K562 (cell line): ENCODE results near the gene ZNF8. TPM values are rescaled to one million over a fixed set of nuclear protein-coding genes. Genes with fewer than 3 reads are reported as not detected.

Source experiments
- ATAC-seq: fragments of 200-7000 bp; cut with Tn5 transposase; 3 replicates; pipeline ENCODE4 v1.9.1; 2020; ENCODE audit warnings: moderate library complexity
- Bru-seq: library from RNA; stranded (reverse); fragments of 400-500 nt; gene quantifications from one replicate; lab custom pipeline; 2021; lab: Mats Ljungman, UMichigan
- BruChase-seq, 2 experiments: library from RNA; stranded (reverse); fragments of 400-500 nt; gene quantifications; one replicate each; lab custom pipeline; 2021; lab: Mats Ljungman, UMichigan
- BruUV-seq: library from RNA; stranded (reverse); fragments of 400-500 nt; replicated peaks from 2 replicates; lab custom pipeline; 2021; lab: Mats Ljungman, UMichigan
- CTCF ChIA-PET: fragments of 300-600 bp; formaldehyde crosslinking; extraction: SDS; loops from one replicate; lab custom pipeline; 2021; ENCODE audit warnings: low intra/inter-chr PET ratio; lab: Yijun Ruan, JAX
- POLR2A ChIA-PET: fragments of 300-600, 350-650 bp; sonication (Branson Sonifier 250); formaldehyde crosslinking; extraction: SDS; loops from one replicate; lab custom pipeline; 2021; ENCODE audit warnings: antibody characterized with exemption, inconsistent platforms; lab: Yijun Ruan, JAX
- DNase-seq, 4 experiments: peaks; one replicate each; pipeline versions ENCODE4 v3.0.0 to v3.0.0-alpha.2; 2011 to 2018; ENCODE audit warnings: low spot score in 3 of 4, mixed read lengths in 3 of 4; ENCODE audit errors: extremely low read depth in 1 of 4
- FAIRE-seq: peaks from 2 replicates; lab custom pipeline; 2011; peaks lifted over from hg19 to GRCh38; lab: Jason Lieb, UNC
- H2AFZ ChIP-seq: 2 replicates; pipeline ENCODE4 v1.6.0; 2011; ENCODE audit warnings: low read depth, low read length, control low read depth, inconsistent platforms
- H3K27ac ChIP-seq: fragments of 200-600 bp; 3 replicates; pipeline ENCODE4 v1.8.0; 2011; ENCODE audit warnings: low read depth, mild to moderate bottlenecking, control low read depth, inconsistent platforms, low read length, moderate library complexity, mixed read lengths; ENCODE audit errors: extremely low read depth
- H3K27me3 ChIP-seq, 2 experiments: fragments of 300-600 bp in 1 of 2; 2 replicates in 1 of 2; 3 replicates in 1 of 2; pipeline versions ENCODE4 v1.6.0 to v1.8.0; 2011; ENCODE audit warnings: inconsistent platforms in 2 of 2, low read length in 2 of 2, mild to moderate bottlenecking in 1 of 2, mixed read lengths in 1 of 2, moderate library complexity in 1 of 2; ENCODE audit not compliant: control insufficient read depth in 2 of 2, insufficient read depth in 2 of 2
- H3K36me3 ChIP-seq: fragments of 300-600 bp; 3 replicates; pipeline ENCODE4 v1.8.0; 2011; ENCODE audit warnings: mild to moderate bottlenecking, low read length, inconsistent platforms; ENCODE audit not compliant: control insufficient read depth, insufficient read depth
- H3K4me1 ChIP-seq, 2 experiments: fragments of 200-600 bp in 1 of 2; replicated peaks in 1 of 2; 2 replicates in 1 of 2; 3 replicates in 1 of 2; pipeline versions ENCODE4 v1.5.1 to v1.8.0; 2011; ENCODE audit warnings: inconsistent platforms in 2 of 2, low read length in 2 of 2, mild to moderate bottlenecking in 1 of 2, mixed read lengths in 1 of 2, moderate library complexity in 1 of 2; ENCODE audit not compliant: control insufficient read depth in 2 of 2, insufficient read depth in 2 of 2
- H3K4me2 ChIP-seq: 2 replicates; pipeline ENCODE4 v1.6.1; 2011; ENCODE audit warnings: low read length, control low read depth, inconsistent platforms, mixed read lengths; ENCODE audit not compliant: insufficient read depth
- H3K4me3 ChIP-seq: fragments of 200-600 bp; sonication (generic), shearing (Covaris generic); 2 replicates; pipeline ENCODE4 v1.5.1; 2016; ENCODE audit warnings: control low read depth, inconsistent platforms
- H3K79me2 ChIP-seq: fragments of 200-600 bp; 3 replicates; pipeline ENCODE4 v1.8.0; 2011; ENCODE audit warnings: low read length, inconsistent platforms; ENCODE audit not compliant: control insufficient read depth, insufficient read depth
- H3K9ac ChIP-seq, 2 experiments: 2 replicates each; pipeline versions ENCODE4 v1.6.0 to v1.6.1; 2011; ENCODE audit warnings: low read depth in 2 of 2, low read length in 2 of 2, control low read depth in 1 of 2, inconsistent platforms in 1 of 2, mild to moderate bottlenecking in 1 of 2, mixed read lengths in 1 of 2; ENCODE audit not compliant: insufficient read depth in 1 of 2
- H3K9me1 ChIP-seq: one replicate; pipeline ENCODE4 v1.6.0; 2011; ENCODE audit warnings: inconsistent platforms, mild to moderate bottlenecking, low read length, moderate library complexity; ENCODE audit not compliant: control insufficient read depth, insufficient read depth
- H3K9me3 ChIP-seq: replicated peaks from 2 replicates; pipeline ENCODE4 v1.5.1; 2011; ENCODE audit warnings: low read depth, low read length, inconsistent platforms; ENCODE audit not compliant: control insufficient read depth, insufficient read depth
- H4K20me1 ChIP-seq: replicated peaks from 2 replicates; pipeline ENCODE4 v1.6.1; 2011; ENCODE audit warnings: low read length, inconsistent platforms, mixed read lengths; ENCODE audit not compliant: control insufficient read depth, insufficient read depth
- HNRNPH1 ChIP-seq: fragments of 200-400 bp; formaldehyde crosslinking; optimal IDR thresholded peaks from 2 replicates; pipeline ENCODE3; 2017; ENCODE audit warnings: low read depth, mild to moderate bottlenecking, low read length, moderate library complexity
- KLF10 ChIP-seq: fragments of 250-450 bp; sonication (Bioruptor Pico); IDR thresholded peaks from 2 replicates; pipeline ENCODE4 v1.6.1; 2021; ENCODE audit warnings: matching md5 sums
- TAF1 ChIP-seq: IDR thresholded peaks from 2 replicates; pipeline ENCODE4 v1.6.1; 2011; ENCODE audit warnings: mild to moderate bottlenecking, low read length, moderate library complexity; ENCODE audit not compliant: insufficient read depth, control insufficient read depth, severe bottlenecking; ENCODE audit errors: extremely low read depth
- WGBS: fragments of 100-300 bp; shearing (Covaris generic); methylation state at CpG from one replicate; pipeline ENCODE4 v1.1.6; 2016; ENCODE audit warnings: low coverage, mixed read lengths; ENCODE audit not compliant: insufficient coverage; ENCODE audit errors: missing lambda C conversion rate; 5-methylcytosine and 5-hydroxymethylcytosine counted together
- in situ Hi-C: fragments of 300-500 bp; cut with MboI; formaldehyde crosslinking; loops from 4 replicates; pipeline ENCODE4 v1.15.0; 2018; ENCODE audit warnings: inconsistent platforms, mixed read lengths
- intact Hi-C: fragments of 100-400 bp; cut with micrococcal nuclease; formaldehyde crosslinking; loops from 2 replicates; pipeline ENCODE4 v1.14.2; 2022
- long read RNA-seq, 3 experiments: library from polyadenylated mRNA in 2 of 3; library from RNA in 1 of 3; unstranded in 2 of 3; stranded (forward) in 1 of 3; transcript quantifications; one replicate each; pipeline ENCODE4 v2.0.0, GENCODE V29; 2019 to 2022
- polyA minus RNA-seq, 3 experiments: library from RNA; depleted of rRNA, polyadenylated mRNA; stranded (reverse); fragments of >200 nt; gene quantifications; 2 replicates each; pipeline ENCODE4 v1.2.3, GENCODE V29; 2011
- polyA plus RNA-seq, 8 experiments: library from polyadenylated mRNA; depleted of rRNA in 4 of 8; stranded (reverse) in 5 of 8; unstranded in 3 of 8; fragments of >200 nt; fragmentation: Nextera tagmentation in 2 of 8; fragmentation: Illumina TruSeq in 1 of 8; extraction: Ambion mirVana in 2 of 8; extraction: Trizol in 1 of 8; gene quantifications; 2 replicates each; pipeline versions ENCODE4 v1.2.1 to v1.2.3, GENCODE V29; 2011 to 2014; ENCODE audit warnings: inconsistent platforms in 1 of 8, missing spikeins in 1 of 8
- total RNA-seq, 7 experiments: library from RNA; depleted of rRNA in 6 of 7; stranded (reverse); fragments of >200 nt in 6 of 7; fragmentation: Illumina TruSeq in 2 of 7; extraction: Trizol in 2 of 7; gene quantifications; 2 replicates each; pipeline versions ENCODE4 v1.2.1 to v1.2.3, GENCODE V29; 2011 to 2021; ENCODE audit warnings: low replicate concordance in 1 of 7
- TF ChIP-seq, protein P1 (sequence below): fragments of 250-450 bp; sonication (Bioruptor Pico); IDR thresholded peaks from 2 replicates; pipeline ENCODE4 v1.8.0; 2022; ENCODE audit warnings: moderate library complexity, mild to moderate bottlenecking, inconsistent platforms
- TF ChIP-seq, protein P2 (sequence below), 2 experiments: fragments of 450-650 bp; formaldehyde crosslinking in 1 of 2; IDR thresholded peaks; 2 replicates each; pipeline versions ENCODE4 v1.4.0 to v1.6.1; 2014 to 2020; ENCODE audit warnings: mild to moderate bottlenecking in 2 of 2, borderline replicate concordance in 1 of 2, low read depth in 1 of 2

ZNF8 gene
- 22.6 and 25.3 TPM in 2 replicates for total RNA-seq (2011; cell fraction: chromatin; rRNA removed; ENCODE audit: low replicate concordance)
- total RNA-seq (2011; cell fraction: nucleolus; rRNA removed): 15.4 and 17.0 TPM in 2 replicates
- 21.6 and 29.5 TPM in 2 replicates for total RNA-seq (2011; cell fraction: nucleoplasm; rRNA removed)
- total RNA-seq (2014; rRNA removed) (5.4 and 6.4 TPM in 2 replicates), total RNA-seq (2014; rRNA removed; fragmentation: Illumina TruSeq; extraction: Trizol) (5.4 and 5.6 TPM in 2 replicates), total RNA-seq (2015; rRNA removed; fragmentation: Illumina TruSeq; extraction: Trizol) (5.6 and 5.8 TPM in 2 replicates), total RNA-seq (2021) (7.0 and 7.7 TPM in 2 replicates), polyA plus RNA-seq (2011; rRNA removed) (4.7 and 6.4 TPM in 2 replicates), polyA plus RNA-seq (2014; fragmentation: Illumina TruSeq; extraction: Trizol) (3.1 and 3.2 TPM in 2 replicates), polyA plus RNA-seq (2014; fragmentation: Nextera tagmentation; extraction: Ambion mirVana) (1 to 10 TPM in 1 of 2 experiments, under 1 TPM in 1; 0.71 to 1.0 TPM), polyA plus RNA-seq (2014; rRNA removed) (3.7 and 3.8 TPM in 2 replicates), polyA minus RNA-seq (2011; rRNA and poly(A)+ RNA removed) (10.6 and 11.6 TPM in 2 replicates), Bru-seq, nascent RNA (percentile 67 among the genes with signal in this experiment), BruChase-seq, experiment 1, labeled RNA remaining after a 2-hour chase (percentile 87 among the genes with signal in this experiment), BruChase-seq, experiment 2, labeled RNA remaining after a 6-hour chase (percentile 90 among the genes with signal in this experiment)
- 4.2 and 6.3 TPM in 2 replicates for polyA plus RNA-seq (2011; cell fraction: cytosol; rRNA removed)
- 12.4 and 13.1 TPM in 2 replicates for polyA plus RNA-seq (2011; cell fraction: nucleus; rRNA removed)
- polyA plus RNA-seq (2012): 1.3 and 1.5 TPM in 2 replicates
- polyA minus RNA-seq (2011; cell fraction: cytosol; rRNA and poly(A)+ RNA removed): 7.4 and 9.4 TPM in 2 replicates
- polyA minus RNA-seq (2011; cell fraction: nucleus; rRNA and poly(A)+ RNA removed): 3.9 and 6.4 TPM in 2 replicates
- long read RNA-seq, experiment 1, full-length matches to known transcripts: 9 of 9 reads
- long read RNA-seq, experiment 1, partial matches to known transcripts: 0 of 9 reads
- long read RNA-seq, experiment 1, other reads (novel, unspliced or antisense): 0 of 9 reads
- long read RNA-seq, experiment 2, full-length matches to known transcripts: 2 of 2 reads
- long read RNA-seq, experiment 2, partial matches to known transcripts: 0 of 2 reads
- long read RNA-seq, experiment 2, other reads (novel, unspliced or antisense): 0 of 2 reads
- long read RNA-seq, experiment 3, full-length matches to known transcripts: 1 of 3 reads
- long read RNA-seq, experiment 3, partial matches to known transcripts: 0 of 3 reads
- long read RNA-seq, experiment 3, other reads (novel, unspliced or antisense): 2 of 3 reads

DNA sequence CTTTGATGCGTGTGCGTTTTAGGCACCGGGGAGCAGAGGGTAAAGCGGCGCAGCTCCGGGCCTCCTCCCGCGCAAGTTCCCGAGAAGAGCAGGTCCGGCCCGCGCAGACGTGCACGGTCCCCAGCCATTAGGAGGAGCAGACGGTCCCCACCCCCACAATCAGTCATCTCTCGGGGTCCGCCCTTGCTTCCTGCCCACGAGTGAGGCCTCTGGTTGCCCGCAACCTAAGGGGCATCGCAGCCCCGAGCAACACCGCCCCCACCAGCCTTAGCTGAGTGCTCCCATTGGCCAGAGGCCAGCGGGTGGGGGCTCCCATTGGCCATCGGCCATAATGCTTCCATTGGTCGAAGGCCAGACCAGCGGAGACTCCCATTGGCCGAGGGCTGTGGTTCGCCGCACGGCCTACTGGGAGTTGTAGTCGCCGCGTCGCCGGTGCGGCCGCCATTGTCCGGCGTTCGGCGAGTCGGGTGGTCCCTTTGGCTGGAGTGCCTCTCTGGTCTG, at the start of gene ZNF8:
Gene ZNF8 (plus strand): TSS at position 415 of the 501 bp plus-strand sequence. CDS start 127 bp downstream, outside the sequence.
- H2AFZ ChIP-seq: peak within 1 kb of the TSS; percentile 92
- H3K36me3 ChIP-seq: peaks cover 26% of the 10 kb centered on the region; the same call in 2 of the 3 replicates
- peak; percentile 98 for ATAC-seq
- intact Hi-C loops (loop anchor here (1.0 to 5.0 kb wide), 3 partner anchors 27 to 129 kb away; partner anchors contain the start of genes ERVK3-1, ZNF274 and ZNF584), in situ Hi-C loops (no loop called here)
- H3K79me2 ChIP-seq: peaks cover 62% of the 10 kb centered on the region
- FAIRE-seq: peak; percentile 97
- H3K4me3 ChIP-seq: peak within 1 kb of the TSS; percentile 64
- no TSS peak for BruUV-seq
- H3K9me3 ChIP-seq: peaks cover 2% of the 10 kb centered on the region; the same call in 1 of the 2 replicates
- under 1% methylated on average over 34 of the region's 42 CpGs for WGBS
- DNase-seq: peak; percentile 99 to 100 (median 99)
- H3K4me1 ChIP-seq: peaks cover 10 to 19% of the 10 kb centered on the region in 2 experiments; a peak in 4 of 5 replicates
- H3K9ac ChIP-seq: peak within 1 kb of the TSS; percentile 93 to 100
- H3K4me2 ChIP-seq: peak within 1 kb of the TSS; percentile 89
- no peaks in the 10 kb centered on the region for H3K9me1 ChIP-seq
- no peaks in the 10 kb centered on the region for H4K20me1 ChIP-seq
- CTCF ChIA-PET: no interaction called here
- H3K27ac ChIP-seq: peak within 1 kb of the TSS; percentile 84
- POLR2A ChIA-PET: interaction anchor here (0.6 to 1.6 kb wide), 11 partner anchors 8 to 277 kb away, joined by 3 to 5 read pairs (median 4); partner anchors contain the start of genes ERVK3-1, ZBTB45, ZNF274 and ZNF324B
- no peaks in the 10 kb centered on the region for H3K27me3 ChIP-seq
- TF ChIP-seq KLF10 (CRISPR knock-in tag): no peak
- TF ChIP-seq TAF1: peak; percentile 56
- TF ChIP-seq, protein P1, sequence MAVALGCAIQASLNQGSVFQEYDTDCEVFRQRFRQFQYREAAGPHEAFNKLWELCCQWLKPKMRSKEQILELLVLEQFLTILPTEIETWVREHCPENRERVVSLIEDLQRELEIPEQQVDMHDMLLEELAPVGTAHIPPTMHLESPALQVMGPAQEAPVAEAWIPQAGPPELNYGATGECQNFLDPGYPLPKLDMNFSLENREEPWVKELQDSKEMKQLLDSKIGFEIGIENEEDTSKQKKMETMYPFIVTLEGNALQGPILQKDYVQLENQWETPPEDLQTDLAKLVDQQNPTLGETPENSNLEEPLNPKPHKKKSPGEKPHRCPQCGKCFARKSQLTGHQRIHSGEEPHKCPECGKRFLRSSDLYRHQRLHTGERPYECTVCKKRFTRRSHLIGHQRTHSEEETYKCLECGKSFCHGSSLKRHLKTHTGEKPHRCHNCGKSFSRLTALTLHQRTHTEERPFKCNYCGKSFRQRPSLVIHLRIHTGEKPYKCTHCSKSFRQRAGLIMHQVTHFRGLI: no peak
- TF ChIP-seq, protein P2, sequence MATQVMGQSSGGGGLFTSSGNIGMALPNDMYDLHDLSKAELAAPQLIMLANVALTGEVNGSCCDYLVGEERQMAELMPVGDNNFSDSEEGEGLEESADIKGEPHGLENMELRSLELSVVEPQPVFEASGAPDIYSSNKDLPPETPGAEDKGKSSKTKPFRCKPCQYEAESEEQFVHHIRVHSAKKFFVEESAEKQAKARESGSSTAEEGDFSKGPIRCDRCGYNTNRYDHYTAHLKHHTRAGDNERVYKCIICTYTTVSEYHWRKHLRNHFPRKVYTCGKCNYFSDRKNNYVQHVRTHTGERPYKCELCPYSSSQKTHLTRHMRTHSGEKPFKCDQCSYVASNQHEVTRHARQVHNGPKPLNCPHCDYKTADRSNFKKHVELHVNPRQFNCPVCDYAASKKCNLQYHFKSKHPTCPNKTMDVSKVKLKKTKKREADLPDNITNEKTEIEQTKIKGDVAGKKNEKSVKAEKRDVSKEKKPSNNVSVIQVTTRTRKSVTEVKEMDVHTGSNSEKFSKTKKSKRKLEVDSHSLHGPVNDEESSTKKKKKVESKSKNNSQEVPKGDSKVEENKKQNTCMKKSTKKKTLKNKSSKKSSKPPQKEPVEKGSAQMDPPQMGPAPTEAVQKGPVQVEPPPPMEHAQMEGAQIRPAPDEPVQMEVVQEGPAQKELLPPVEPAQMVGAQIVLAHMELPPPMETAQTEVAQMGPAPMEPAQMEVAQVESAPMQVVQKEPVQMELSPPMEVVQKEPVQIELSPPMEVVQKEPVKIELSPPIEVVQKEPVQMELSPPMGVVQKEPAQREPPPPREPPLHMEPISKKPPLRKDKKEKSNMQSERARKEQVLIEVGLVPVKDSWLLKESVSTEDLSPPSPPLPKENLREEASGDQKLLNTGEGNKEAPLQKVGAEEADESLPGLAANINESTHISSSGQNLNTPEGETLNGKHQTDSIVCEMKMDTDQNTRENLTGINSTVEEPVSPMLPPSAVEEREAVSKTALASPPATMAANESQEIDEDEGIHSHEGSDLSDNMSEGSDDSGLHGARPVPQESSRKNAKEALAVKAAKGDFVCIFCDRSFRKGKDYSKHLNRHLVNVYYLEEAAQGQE (IDR thresholded peaks at IDR 0.05; ENCODE audit: borderline replicate concordance): peak; percentile 18; the same call in 1 of the 2 replicates
- TF ChIP-seq, protein P2 (CRISPR knock-in tag; IDR thresholded peaks at IDR 0.05; ENCODE audit: low read depth): no peak
- TF ChIP-seq HNRNPH1: no peak
